GM12878 (cell line): ENCODE measurements around the gene MAP1A. TPM values are rescaled to one million over a fixed set of nuclear protein-coding genes. Genes with fewer than 3 reads are reported as not detected.

Experiments used
- ATAC-seq: fragments of 200-7000 bp; cut with Tn5 transposase; 3 replicates; pipeline ENCODE4 v1.9.1; 2020; ENCODE audit warnings: mild to moderate bottlenecking, moderate library complexity
- BruUV-seq: library from RNA; stranded (reverse); fragments of 400-500 nt; replicated peaks from 2 replicates; lab custom pipeline; 2021; lab: Mats Ljungman, UMichigan
- CTCF ChIA-PET: fragments of 300-600 bp; sonication (Branson Sonifier 250); formaldehyde crosslinking; extraction: SDS; loops from one replicate; lab custom pipeline; 2021; ENCODE audit warnings: inconsistent platforms; lab: Yijun Ruan, JAX
- POLR2A ChIA-PET: fragments of 350-600 bp; formaldehyde crosslinking; extraction: SDS; loops from one replicate; lab custom pipeline; 2021; ENCODE audit warnings: inconsistent platforms; lab: Charles Lee
- RAD21 ChIA-PET: fragments of 300-600 bp; sonication (Branson Sonifier 250); formaldehyde crosslinking; loops from one replicate; lab custom pipeline; 2023; ENCODE audit warnings: antibody characterized with exemption; ENCODE audit not compliant: unreplicated experiment; lab: Charles Lee
- SMC1A ChIA-PET: fragments of 300-600 bp; sonication (Branson Sonifier 250); formaldehyde crosslinking; loops from one replicate; lab custom pipeline; 2023; ENCODE audit not compliant: unreplicated experiment, uncharacterized antibody; lab: Charles Lee
- DNase-seq: peaks from one replicate; pipeline ENCODE4 v3.0.0-alpha.2; 2011; ENCODE audit warnings: low read depth, low spot score
- FAIRE-seq: peaks from 3 replicates; lab custom pipeline; 2011; peaks lifted over from hg19 to GRCh38; lab: Jason Lieb, UNC
- H2AFZ ChIP-seq: 2 replicates; pipeline ENCODE4 v1.6.0; 2011; ENCODE audit warnings: low read depth, low read length, control low read depth; ENCODE audit not compliant: control insufficient read depth
- H3K27ac ChIP-seq: 2 replicates; pipeline ENCODE4 v1.5.1; 2011; ENCODE audit warnings: control low read depth; ENCODE audit not compliant: control insufficient read depth, insufficient read depth
- H3K27me3 ChIP-seq, 2 experiments: replicated peaks in 1 of 2; 2 replicates each; pipeline versions ENCODE4 v1.6.0 to v1.6.1; 2011; ENCODE audit warnings: low read length in 1 of 2; ENCODE audit not compliant: control insufficient read depth in 2 of 2, insufficient read depth in 2 of 2
- H3K36me3 ChIP-seq, 2 experiments: 2 replicates each; pipeline ENCODE4 v1.5.1; 2011; ENCODE audit warnings: low read length in 1 of 2; ENCODE audit not compliant: control insufficient read depth in 2 of 2, insufficient read depth in 2 of 2
- H3K4me1 ChIP-seq: 2 replicates; pipeline ENCODE4 v1.6.1; 2011; ENCODE audit warnings: mild to moderate bottlenecking, low read length, moderate library complexity, mixed read lengths; ENCODE audit not compliant: control insufficient read depth, insufficient read depth
- H3K4me2 ChIP-seq: 2 replicates; pipeline ENCODE4 v1.6.0; 2011; ENCODE audit warnings: control low read depth; ENCODE audit not compliant: control insufficient read depth, insufficient read depth
- H3K4me3 ChIP-seq: fragments of 200-600 bp; sonication (generic); 2 replicates; pipeline ENCODE4 v1.5.1; 2016
- H3K79me2 ChIP-seq: 2 replicates; pipeline ENCODE4 v1.6.0; 2011; ENCODE audit warnings: low read length; ENCODE audit not compliant: control insufficient read depth, insufficient read depth
- H3K9ac ChIP-seq: 2 replicates; pipeline ENCODE4 v1.8.0; 2011; ENCODE audit warnings: low read length, control low read depth, mixed read lengths; ENCODE audit not compliant: control insufficient read depth, insufficient read depth
- H3K9me3 ChIP-seq: replicated peaks from 3 replicates; pipeline ENCODE4 v1.5.1; 2011; ENCODE audit warnings: mild to moderate bottlenecking, low read length; ENCODE audit not compliant: control insufficient read depth, insufficient read depth
- H4K20me1 ChIP-seq: 2 replicates; pipeline ENCODE4 v1.6.0; 2011; ENCODE audit not compliant: control insufficient read depth, insufficient read depth
- ATF3 ChIP-seq: IDR thresholded peaks from 2 replicates; pipeline ENCODE4 v1.6.1; 2011; ENCODE audit warnings: low read depth, mild to moderate bottlenecking, low read length, moderate library complexity, borderline replicate concordance; ENCODE audit errors: extremely low read depth
- BCLAF1 ChIP-seq: fragments of 450-650 bp; IDR thresholded peaks from 2 replicates; pipeline ENCODE4 v1.6.1; 2017; ENCODE audit warnings: antibody characterized with exemption, mild to moderate bottlenecking, moderate library complexity
- BMI1 ChIP-seq: fragments of 450-650 bp; IDR thresholded peaks from 2 replicates; pipeline ENCODE4 v1.6.1; 2016; ENCODE audit warnings: mild to moderate bottlenecking, moderate library complexity, borderline replicate concordance
- E2F4 ChIP-seq: IDR thresholded peaks from 2 replicates; pipeline ENCODE4 v1.6.1; 2012; ENCODE audit warnings: low read depth, low read length, improper control_type of control experiment
- HDAC6 ChIP-seq: fragments of 200-600 bp; sonication (generic); IDR thresholded peaks from one replicate; pipeline ENCODE4 v1.8.0; 2017; ENCODE audit warnings: antibody characterized with exemption; ENCODE audit not compliant: unreplicated experiment
- IRF4 ChIP-seq: IDR thresholded peaks from 2 replicates; pipeline ENCODE4 v1.6.1; 2011; ENCODE audit warnings: low read depth, low read length
- KDM1A ChIP-seq: fragments of 200-600 bp; sonication (generic); IDR thresholded peaks from 2 replicates; pipeline ENCODE4 v1.6.1; 2016; ENCODE audit warnings: borderline replicate concordance
- LARP7 ChIP-seq: fragments of 450-650 bp; IDR thresholded peaks from 2 replicates; pipeline ENCODE4 v1.6.1; 2017; ENCODE audit warnings: mild to moderate bottlenecking
- NR2C2 ChIP-seq: IDR thresholded peaks from 2 replicates; pipeline ENCODE4 v1.6.1; 2011; ENCODE audit warnings: borderline replicate concordance, low read depth; ENCODE audit not compliant: control insufficient read depth, insufficient read length
- POU2F2 ChIP-seq: IDR thresholded peaks from 3 replicates; pipeline ENCODE4 v1.6.1; 2011; ENCODE audit warnings: low read depth, mild to moderate bottlenecking, low read length, borderline replicate concordance
- REST ChIP-seq: IDR thresholded peaks from 2 replicates; pipeline ENCODE4 v1.6.1; 2012; ENCODE audit warnings: mild to moderate bottlenecking, low read depth, low read length
- ZBTB4 ChIP-seq: fragments of 450-650 bp; formaldehyde crosslinking; IDR thresholded peaks from 2 replicates; pipeline ENCODE4 v1.4.0; 2022; ENCODE audit warnings: mild to moderate bottlenecking, moderate library complexity
- ZNF274 ChIP-seq: IDR thresholded peaks from one replicate; pipeline ENCODE4 v1.8.0; 2011; ENCODE audit not compliant: insufficient read length, insufficient read depth
- WGBS: methylation state at CpG from one replicate; pipeline ENCODE4 v1.1.6; 2016; ENCODE audit warnings: low lambda C conversion rate; ENCODE audit not compliant: insufficient replicate concordance, insufficient coverage; ENCODE audit errors: missing lambda C conversion rate; 5-methylcytosine and 5-hydroxymethylcytosine counted together
- in situ Hi-C: fragments of 300-500 bp; cut with MboI; formaldehyde crosslinking; loops from 9 replicates; pipeline ENCODE4 v1.14.3; 2018; ENCODE audit warnings: mixed read lengths
- intact Hi-C: fragments of 100-400 bp; cut with micrococcal nuclease; formaldehyde crosslinking; loops from one replicate; pipeline ENCODE4 v1.14.2; 2022; ENCODE audit not compliant: unreplicated experiment
- polyA plus RNA-seq, 11 experiments: library from polyadenylated mRNA; depleted of rRNA in 4 of 11; unstranded in 6 of 11; stranded (reverse) in 5 of 11; fragments of >200 nt; fragmentation: Nextera tagmentation in 4 of 11; fragmentation: Illumina TruSeq in 1 of 11; extraction: Ambion mirVana in 4 of 11; extraction: Trizol in 1 of 11; gene quantifications; 1 replicate in 1 of 11; 2 replicates in 10 of 11; pipeline versions ENCODE4 v1.2.1 to v1.2.3, GENCODE V29; 2011 to 2016; ENCODE audit warnings: inconsistent platforms in 2 of 11, missing spikeins in 2 of 11, low read depth in 1 of 11
- total RNA-seq, 4 experiments: library from RNA; depleted of rRNA in 3 of 4; stranded (reverse); fragments of >200 nt in 3 of 4; fragmentation: Illumina TruSeq in 1 of 4; extraction: Trizol in 1 of 4; gene quantifications; 2 replicates each; pipeline versions ENCODE4 v1.2.1 to v1.2.3, GENCODE V29; 2013 to 2021

Gene MAP1A
- total and polyA plus RNA-seq, 10 of the 15 experiments (the other 5 are each of a cell fraction or from before 2014, with no cell fraction given), result under 0.01 to 0.10 (median 0.05) TPM

GRCh38 chr15:43498990-43499389, 18.4 kb upstream of the MAP1A start:
- 73% methylated on average over 3 of the region's 3 CpGs for WGBS
- ChIA-PET POLR2A (no interaction called here), SMC1A (no interaction called here), CTCF (interaction anchor here (1.9 kb wide), 1 partner anchor 12 kb away, joined by 5 read pairs; no protein-coding TSS in a partner anchor), RAD21 (interaction anchor here (0.6 to 1.4 kb wide), 2 partner anchors 15 to 57 kb away, joined by 3 to 4 read pairs; no protein-coding TSS in a partner anchor)
- no peak overlapping the region for H3K9ac ChIP-seq
- intact Hi-C loops, result no loop called here
- H3K9me3 ChIP-seq, result no peaks in the 10 kb centered on the region
- H2AFZ ChIP-seq, result no peak overlapping the region
- in situ Hi-C loops, result no loop called here
- H4K20me1 ChIP-seq, result no peaks in the 10 kb centered on the region
- H3K4me3 ChIP-seq, result no peak overlapping the region
- no TSS peak for BruUV-seq
- H3K27ac ChIP-seq, result no peak overlapping the region
- H3K27me3 ChIP-seq, result no peaks in the 10 kb centered on the region
- H3K79me2 ChIP-seq, result no peaks in the 10 kb centered on the region
- no peak overlapping the region for H3K4me2 ChIP-seq
- DNase-seq (no peak), ATAC-seq (no peak), FAIRE-seq (no peak)
- H3K36me3 ChIP-seq, result no peaks in the 10 kb centered on the region
- H3K4me1 ChIP-seq, result no peaks in the 10 kb centered on the region
- no peak for TF ChIP-seq ATF3
- no peak for TF ChIP-seq NR2C2
- TF ChIP-seq REST, result no peak
- TF ChIP-seq IRF4, result no peak
- TF ChIP-seq BCLAF1, result no peak
- TF ChIP-seq LARP7, result no peak
- TF ChIP-seq POU2F2, result no peak
- TF ChIP-seq KDM1A, result no peak
- TF ChIP-seq E2F4, result no peak
- no peak for TF ChIP-seq ZNF274
- TF ChIP-seq ZBTB4 (CRISPR knock-in tag), result no peak
- TF ChIP-seq BMI1, result no peak
- TF ChIP-seq HDAC6, result no peak
